GM21723 (cell line): ENCODE results near the gene UMOD.

Source experiments
- ATAC-seq: cut with Tn5 transposase; IDR thresholded peaks from one replicate; pipeline ENCODE4 v1.9.1; 2021; ENCODE audit warnings: mild to moderate bottlenecking, moderate library complexity; ENCODE audit not compliant: unreplicated experiment

UMOD gene

DNA sequence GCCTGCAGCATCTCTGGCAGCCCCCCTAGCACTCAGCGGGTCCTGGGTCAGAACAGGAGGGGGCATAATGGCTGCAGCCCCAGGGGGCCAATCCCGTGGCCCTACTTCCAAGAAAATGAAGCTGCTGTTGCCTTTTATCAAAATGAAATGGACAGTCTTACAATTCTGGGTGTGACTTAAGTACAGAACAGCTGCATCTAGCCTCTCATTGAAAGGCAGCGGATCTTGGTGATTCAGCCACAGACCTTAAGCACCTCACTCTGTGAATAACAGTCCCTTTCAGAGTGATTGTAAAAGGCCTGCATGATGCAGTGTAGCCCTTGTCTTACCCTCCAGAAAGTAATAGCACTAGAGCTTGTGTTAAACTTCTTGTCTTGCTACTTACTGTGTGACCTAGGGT, 11.5 kb upstream of the UMOD start:
- ATAC-seq, result no peak

DNA sequence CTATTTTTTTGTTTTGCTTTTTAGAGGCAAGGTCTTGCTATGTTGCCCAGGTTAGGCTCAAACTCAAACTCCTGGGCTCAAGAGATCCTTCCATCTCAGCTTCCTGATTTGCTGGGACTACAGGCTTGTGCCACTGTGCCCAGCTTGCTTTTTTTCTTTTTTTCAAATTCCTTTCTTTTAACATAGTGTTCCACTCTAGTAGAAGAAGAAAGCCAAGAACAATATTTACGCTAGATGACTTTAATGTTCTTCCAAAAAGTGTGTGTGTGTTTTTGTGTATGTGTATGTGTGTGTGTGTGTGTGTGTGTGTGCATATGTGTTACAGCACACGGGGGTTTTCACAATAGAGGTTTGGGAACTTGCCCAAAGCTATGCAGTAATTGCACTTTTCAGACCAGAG, 10.7 kb upstream of the UMOD start:
- no peak for ATAC-seq

DNA sequence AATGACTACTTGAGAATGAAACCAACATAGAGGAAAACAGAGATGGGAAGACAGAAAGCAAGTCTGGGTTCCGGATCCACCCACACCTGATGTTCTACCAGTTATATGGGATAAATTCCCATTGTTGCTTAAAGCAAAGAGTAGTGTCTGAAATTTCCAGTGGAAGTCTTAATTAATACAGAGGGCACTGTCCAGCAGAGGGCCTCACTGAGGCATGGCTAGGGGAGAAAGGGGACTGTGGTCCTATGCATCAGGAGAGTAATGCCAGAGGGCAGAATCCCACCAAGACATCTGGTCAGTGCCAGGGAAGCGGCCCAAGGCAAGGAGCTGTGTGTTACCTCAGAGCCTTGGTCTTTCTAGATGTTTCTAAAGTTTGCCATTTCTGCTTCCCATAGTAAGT, 7.5 kb upstream of the UMOD start:
- no peak for ATAC-seq

DNA sequence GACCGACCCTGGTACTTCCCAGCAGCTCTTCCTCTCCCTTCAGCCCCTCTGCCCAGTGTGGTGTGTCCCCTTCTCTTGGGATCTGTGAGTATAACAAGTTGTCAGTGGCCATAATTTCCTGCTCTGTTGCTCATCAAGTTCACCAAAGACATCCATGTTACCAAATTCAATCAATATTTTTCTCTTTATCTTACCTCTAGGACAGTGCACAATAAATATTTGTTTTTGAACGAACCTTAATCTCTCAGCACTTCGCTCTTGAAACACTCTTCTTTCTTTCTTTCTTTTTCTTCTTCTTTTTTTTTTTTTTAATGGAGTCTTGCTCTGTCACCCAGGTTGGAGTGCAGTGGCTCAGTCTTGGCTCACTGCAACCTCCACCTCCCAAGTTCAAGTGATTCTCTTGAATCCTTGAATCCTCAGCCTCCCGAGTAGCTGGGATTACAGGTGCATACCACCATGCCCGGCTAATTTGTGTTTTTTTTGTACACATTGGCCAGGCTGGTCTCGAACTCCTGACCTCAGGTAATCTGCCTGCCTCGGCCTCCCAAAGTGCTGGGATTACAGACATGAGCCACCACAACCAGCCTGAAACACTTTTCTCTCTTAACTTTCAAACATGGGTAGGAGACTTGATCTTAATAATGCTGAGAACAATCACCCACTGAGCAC, 2.7 kb upstream of the UMOD start:
- ATAC-seq, result no peak

DNA sequence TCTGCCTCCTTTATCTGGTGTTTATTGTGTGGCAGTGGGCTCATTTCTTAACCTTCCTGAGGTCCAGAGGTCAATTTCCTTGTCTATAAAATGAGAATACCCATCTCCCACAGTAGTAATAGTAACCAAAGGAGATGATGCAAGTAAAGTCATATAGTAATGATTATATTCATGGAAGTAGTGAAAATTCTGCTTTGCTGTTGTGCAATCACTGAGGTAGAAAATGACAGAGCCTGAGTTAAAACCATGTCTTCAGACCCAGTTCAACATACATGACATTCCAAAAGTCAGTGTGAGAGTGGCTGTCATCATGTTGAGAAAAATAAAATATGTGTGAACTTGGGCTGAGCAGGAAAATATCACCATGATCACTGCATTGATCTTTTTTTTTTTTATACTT, 864 bp upstream of the UMOD start:
- ATAC-seq, result no peak

DNA sequence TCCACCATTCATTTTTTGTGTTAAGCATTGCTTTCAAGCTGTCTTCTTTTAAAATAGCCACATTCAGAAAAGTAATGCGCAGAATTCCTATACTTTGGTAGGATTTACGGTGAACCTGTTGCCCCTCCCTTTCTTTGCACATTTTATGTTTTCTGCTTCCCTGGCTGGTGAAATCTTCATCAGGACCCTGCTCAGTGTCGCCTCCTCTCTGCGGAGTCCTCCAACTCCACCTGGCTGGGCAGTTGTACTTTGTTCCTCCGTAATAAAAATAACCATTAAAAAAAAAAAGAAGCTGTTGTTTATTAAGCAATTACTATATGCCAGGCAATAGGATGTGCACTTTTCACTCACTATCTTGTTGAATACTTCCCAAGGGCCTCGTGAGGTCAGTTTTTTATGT, 2.9 kb downstream of the UMOD start:
- no peak for ATAC-seq

DNA sequence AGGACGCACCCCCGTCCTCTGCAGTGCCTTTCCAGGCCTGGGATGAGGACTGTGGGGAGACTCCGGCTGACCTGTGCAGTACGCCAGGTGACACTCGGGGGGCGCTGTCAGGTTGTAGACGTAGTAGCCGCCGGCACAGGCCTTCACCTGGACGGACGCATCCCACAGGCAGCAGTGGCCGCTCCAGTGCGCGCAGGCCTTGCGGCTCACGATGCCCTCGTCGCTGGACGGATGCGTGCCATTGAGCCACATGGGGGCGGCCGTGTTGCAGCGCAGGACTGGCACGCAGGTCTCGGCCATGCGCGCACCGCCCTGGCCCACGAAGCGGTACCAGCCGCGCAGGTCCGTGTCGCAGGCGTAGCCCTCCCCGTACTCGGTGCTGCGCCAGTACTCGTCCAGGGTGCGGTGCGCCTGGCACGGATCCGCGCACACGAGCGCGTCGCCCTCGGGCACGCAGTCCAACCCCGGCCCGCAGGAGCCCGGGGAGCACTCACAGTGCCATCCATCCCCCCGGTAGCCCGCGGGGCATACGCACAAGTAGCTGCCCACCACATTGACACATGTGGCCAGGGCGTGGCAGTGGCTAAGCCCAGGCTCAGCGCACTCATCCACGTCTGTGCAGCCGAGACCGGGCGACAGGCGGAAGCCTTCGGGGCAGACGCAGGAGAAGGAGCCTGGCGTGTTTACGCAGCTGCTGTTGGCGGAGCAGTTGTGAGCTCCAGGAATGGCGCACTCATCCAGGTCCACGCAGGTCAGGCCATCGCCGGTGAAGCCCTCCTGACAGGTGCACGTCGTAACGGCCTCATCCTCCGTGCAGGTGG, 3.9 kb downstream of the UMOD start:
- no peak for ATAC-seq

DNA sequence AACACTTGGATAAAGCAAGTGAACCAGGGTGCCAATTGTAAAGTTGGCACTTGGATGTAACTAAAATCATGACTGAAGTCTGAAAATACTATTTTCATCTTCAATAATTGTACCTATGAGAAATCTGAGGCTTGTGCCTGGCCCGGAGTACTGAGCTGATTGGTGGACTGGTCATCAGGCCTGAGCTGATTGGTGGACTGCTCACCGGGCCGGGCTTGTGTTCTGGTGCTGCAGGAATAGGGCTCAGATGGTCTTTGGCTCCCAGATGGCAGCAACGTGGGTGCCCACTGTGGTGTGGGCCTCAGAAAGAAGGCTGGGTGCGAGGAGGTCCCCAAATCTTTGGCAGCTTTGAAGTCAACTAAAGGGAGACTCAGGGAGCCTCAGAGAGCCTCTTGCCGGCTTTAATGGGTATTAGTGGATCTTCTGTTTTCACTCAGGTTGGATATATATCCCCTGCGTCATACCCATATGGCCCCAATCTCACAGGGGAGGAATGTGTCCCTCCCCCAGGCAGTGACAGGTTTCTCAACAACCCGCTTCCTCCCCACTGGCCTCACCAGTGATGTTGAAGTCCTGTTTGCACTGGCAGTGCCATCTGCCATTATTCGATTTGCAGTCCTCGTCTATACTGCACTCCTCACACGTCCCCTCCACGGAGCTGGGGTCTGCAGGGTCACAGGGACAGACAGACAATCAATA, 4.7 kb downstream of the UMOD start:
- ATAC-seq, result no peak

DNA sequence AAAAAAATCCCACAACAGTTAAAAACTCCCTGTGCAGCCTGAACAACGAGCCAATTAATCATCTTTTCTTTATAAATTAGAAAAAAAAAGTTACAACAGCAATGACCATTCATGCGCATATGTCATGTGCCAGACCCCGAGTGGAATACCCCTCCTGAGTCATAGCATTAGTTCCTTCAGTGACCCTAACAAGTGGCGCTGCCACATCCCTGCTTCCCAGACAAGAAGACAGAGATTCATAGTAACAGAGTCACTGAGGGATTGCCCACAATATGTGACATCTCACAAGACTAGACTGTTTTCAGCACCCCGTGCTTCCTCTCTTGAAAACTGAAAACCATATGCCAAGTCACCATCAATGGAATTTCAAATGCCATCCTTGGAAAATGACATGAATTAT, 7.9 kb downstream of the UMOD start:
- no peak for ATAC-seq

DNA sequence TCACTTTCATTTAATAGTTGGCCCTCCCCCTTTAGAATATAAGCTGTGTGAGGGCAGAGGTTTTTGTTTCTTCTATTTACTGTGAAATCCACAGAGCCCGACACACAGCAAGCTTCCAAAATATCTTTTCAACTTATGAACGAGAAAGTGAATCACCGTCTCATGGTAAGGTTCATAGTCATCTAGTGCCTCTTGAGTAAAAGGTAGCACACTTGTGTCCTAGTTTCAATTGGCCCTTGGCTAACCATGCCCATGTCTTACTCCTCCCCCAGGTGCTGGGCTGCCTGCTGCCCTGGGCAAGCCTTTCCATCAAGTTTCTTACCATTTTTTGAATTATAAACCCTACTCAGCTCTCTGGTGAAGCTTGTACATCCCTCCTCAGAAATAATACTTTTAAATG, 12.8 kb downstream of the UMOD start:
- no peak for ATAC-seq

DNA sequence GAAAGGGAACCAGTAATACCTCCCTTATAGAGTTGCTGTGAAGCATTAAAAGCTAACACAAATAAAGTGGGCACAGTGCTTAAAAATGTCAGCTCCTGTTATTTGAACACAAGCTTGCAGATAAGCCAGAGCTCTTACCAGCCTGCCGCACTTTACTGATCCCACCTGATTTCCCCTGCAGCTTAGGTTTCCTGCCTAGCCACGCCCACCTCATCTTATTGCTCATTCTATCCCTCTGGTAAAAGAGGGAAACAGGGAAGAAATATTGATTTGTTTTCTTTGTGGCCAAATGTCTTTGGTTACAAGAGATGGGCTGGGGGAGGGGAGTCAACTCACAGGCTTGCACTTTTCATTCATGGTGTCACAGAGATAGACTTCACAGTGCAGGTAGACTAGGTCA, 15.6 kb downstream of the UMOD start:
- no peak for ATAC-seq

DNA sequence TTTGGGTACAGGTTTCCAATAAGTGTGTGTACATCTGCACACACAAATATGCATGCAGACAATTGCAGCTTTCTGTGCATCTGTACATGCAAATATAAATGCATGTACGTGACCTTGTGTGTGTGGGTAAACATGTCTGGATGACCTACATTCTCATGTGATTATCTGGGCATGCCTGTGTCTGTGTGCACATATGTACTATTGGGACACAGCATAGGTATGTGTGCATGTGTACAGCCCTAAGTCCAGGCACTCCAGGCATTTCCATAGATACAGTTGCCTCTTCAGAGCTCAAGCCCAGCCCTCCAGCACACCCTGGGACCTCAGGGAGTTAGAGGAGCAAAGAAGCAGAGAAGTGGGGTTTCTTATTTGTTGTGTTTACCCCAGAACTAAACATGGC, 18.1 kb downstream of the UMOD start:
- no peak for ATAC-seq

DNA sequence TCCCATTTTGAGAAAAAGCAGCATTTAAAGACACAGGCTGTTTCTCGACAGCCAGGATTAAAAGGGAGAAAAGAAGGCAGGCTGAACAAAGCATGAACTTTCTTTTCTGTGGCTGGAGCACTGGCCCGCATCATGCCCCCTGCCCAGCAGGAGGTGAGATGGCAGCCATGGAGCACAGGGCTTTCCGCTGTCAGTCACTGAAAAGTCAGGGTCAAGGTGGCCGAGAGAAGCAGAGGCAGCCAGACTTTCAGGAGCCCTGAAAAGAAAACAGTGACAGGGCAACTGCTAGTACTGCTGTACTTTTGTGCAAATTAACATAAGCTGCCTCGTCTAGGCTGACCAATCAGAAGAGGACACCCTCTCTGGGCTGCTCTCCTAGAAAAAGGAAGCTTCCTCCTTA, 19.4 kb downstream of the UMOD start:
- ATAC-seq, result no peak

DNA sequence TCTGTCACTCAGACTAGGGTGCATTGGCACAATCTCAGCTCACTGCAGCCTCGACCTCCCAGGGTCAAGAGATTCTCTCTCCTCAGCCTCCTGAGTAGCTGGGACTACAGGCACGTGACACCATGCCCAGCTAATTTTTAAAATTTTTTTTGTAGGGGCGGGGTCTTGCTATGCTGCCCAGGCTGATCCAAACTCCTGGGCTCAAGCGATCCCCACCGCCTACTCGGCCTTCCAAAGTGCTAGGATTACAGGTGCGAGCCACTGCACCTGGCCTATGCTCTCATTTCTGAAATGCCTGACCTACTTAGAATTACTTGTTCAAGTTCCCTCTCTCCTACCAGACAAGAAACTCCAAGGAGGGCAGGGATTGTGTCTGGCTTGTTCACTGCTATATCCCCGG, 20.1 kb downstream of the UMOD start:
- no peak for ATAC-seq

DNA sequence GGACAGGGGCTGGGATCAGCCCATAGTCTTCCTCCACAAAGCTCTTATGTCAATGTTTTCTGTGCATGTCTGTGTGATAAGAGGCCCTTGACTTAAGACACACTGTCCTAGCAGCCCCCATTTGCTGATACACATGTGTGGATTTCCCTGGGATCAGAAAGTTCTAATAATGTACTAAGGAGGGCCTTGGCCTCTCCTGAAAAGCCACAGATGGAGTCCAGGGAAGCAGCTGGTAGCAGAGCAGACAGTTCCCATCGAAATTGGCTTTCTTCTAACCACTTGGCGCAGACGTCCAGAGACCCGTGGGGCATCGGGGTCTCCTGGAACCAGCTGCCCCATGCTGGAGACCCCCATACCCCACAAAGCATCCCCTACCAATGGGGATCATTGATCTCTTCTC, 20.9 kb downstream of the UMOD start:
- ATAC-seq, result no peak

DNA sequence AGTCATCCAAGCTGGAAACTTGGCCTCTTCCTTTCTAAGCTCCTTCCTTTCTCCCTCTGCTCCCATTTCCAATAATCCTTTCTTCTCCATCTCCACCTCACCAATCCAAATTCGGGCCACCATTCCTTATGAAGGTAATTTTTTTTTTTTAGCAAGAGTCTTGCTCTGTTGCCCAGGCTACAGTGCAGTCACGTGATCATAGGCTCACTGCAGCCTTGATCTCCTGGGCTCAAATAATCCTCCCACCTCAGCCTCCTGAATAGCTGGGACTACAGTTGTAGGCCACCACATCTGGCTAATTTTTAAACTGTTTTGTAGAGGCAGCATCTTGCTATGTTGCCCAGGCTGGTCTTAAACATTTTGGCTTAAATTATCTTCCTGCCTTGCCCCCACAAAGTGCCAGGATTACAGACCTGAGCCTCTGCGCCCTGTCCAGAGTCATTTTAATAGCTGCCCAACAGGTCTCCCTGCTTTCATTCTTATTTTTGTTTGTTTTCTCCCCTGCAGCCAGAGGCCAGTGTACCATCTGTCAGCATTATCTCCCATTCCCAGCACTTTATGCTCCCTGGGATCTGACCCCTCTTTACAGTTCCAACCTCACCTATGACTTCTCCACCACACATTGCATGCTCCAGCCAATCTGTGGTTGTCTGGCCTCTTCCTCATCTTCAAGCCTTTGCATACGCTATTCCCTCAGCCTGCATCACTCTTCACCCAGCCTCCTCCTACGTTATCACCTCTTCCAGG, 22.9 kb downstream of the UMOD start:
- no peak for ATAC-seq

DNA sequence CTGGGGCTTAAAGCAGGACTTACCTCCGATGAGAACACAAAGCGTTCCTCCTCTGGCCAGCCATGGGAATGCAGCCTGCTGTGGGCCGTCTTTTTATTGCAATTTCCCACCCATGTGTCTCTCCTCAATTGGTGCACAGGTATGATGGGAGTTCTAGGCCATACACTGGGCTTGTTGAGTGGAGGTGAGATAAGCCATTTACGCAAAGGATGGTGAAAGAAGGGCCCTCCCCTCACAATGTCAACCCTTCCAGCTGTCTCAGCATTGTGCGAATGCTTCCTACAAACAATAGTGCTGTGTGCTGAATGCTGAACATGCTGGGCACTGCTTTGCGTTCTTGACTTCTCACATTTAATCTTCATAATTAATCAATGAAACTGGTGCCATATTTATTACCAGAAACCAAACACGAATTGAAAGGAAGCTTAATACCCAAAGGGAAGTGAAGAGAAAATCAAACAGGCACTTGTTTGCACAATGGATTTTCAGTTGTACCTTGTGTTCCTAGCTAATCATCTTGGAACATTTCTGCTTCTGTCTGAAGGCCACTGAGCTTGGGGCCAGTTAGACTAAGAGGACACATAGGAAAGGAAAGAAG, 25.0 kb downstream of the UMOD start, which contains the start of gene GP2:
TSS of gene GP2 (minus strand) at position 70 of the 598 bp plus-strand sequence. CDS start 1,082 bp downstream, outside the sequence.
- no peak for ATAC-seq

DNA sequence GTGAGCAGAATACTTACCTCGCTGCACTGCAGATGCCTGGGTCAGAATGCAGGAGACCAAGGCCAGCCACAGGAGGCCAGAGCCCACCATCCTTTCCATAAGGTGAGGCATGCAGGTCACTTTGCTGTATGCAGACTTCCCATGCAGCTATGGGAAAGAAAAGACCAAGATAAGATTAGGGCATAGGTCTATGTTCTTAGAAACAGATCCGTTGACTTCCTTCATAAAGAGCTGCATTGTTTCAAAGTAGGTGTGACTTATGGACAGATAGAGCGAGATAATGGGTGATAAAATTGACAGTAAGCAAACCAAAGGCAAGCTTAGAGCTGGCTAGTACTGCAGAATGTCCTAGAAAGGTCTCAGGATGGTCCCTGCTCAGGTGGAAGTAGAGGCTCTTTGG, 26.2 kb downstream of the UMOD start:
- ATAC-seq, result no peak

DNA sequence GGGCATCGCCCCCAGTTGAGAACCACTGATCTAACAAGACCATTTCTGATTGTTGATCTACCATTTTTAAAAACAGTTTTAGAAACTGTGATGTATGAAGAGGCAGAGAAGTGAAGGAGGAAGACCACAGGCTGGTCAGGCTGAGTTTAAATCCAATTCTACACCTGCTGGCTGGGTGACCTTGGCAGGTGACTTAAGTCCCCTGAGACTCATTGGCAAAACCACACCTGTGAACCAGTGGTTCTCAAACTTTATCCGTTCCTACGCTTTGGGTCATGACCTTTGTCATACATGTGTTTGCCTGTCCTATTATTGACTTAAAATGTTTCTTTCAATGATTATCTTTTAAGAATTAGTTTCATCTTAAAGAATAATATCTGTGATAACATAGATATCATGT, 27.5 kb downstream of the UMOD start:
- no peak for ATAC-seq

DNA sequence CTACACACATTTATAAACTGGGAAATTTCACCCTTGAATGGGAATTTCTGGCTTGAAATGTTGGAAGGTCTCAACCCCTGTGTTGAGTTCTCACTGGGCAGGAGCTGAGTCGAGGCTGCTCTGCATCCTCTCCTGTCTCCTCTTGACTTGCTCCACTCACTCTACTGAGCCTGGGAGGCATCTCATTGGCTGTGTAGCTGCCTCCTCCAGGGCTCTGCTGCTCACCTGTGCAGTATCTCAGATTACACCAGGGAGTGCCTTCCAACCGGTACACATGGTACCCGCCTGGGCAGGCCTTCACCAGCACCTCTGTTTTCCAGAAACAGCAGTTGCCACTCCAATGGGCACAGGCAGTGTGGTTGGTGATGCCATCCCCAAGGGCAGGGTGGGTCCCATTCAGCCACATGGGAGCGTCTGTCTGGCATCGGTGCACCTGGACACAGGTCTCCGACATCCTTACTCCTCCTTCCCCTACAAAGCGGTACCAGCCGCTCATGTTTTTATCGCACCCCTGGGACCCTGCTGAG, 28.9 kb downstream of the UMOD start:
- ATAC-seq, result no peak

DNA sequence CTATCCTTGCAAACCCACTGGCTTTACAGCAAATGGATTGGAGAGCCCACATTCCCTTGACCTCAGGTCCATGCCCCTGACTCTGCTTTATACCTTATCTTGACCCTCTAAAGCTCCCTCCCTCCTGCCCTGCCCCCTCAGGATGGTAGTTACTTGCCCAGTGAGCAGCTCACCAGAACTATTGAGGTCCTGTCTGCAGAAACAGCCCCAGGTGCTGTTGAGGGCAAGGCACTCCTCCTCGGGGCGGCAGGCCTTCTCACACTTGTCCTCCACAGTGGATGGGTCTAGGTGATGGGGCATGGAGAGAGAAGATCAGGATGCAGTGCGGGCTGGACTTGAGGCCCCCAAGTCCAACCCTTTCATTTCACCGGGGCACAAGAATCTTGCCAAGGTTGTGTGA, 29.8 kb downstream of the UMOD start:
- ATAC-seq, result no peak
